HepG2 (cell line): ENCODE data around the gene NAA35.

Experiments used
- CCAR2 ChIP-seq: fragments of 200-400 bp; formaldehyde crosslinking; optimal IDR thresholded peaks from 2 replicates; pipeline ENCODE3; 2018; ENCODE audit warnings: low read depth, mild to moderate bottlenecking, low read length, moderate library complexity
- CREB1 ChIP-seq, 2 experiments: fragments of 450-650 bp in 1 of 2; IDR thresholded peaks; 2 replicates each; pipeline ENCODE4 v1.6.1; 2016 to 2017; ENCODE audit warnings: control low read depth in 1 of 2, mild to moderate bottlenecking in 1 of 2, missing compliant biosample characterization in 1 of 2, missing genetic modification characterization in 1 of 2
- DZIP1 ChIP-seq: sonication (generic); formaldehyde crosslinking; IDR thresholded peaks from 2 replicates; pipeline ENCODE4 v1.5.0; 2020; ENCODE audit warnings: mild to moderate bottlenecking, missing genetic modification reagents
- EP300 ChIP-seq, 3 experiments: sonication (generic) in 1 of 3; formaldehyde crosslinking in 1 of 3; IDR thresholded peaks; 2 replicates each; pipeline versions ENCODE4 v1.5.1 to v1.6.1; 2011 to 2020; ENCODE audit warnings: low read depth in 2 of 3, low read length in 2 of 3, borderline replicate concordance in 1 of 3, improper control_type of control experiment in 1 of 3, mild to moderate bottlenecking in 1 of 3, missing genetic modification reagents in 1 of 3, moderate library complexity in 1 of 3
- JUND ChIP-seq: sonication (generic); formaldehyde crosslinking; IDR thresholded peaks from 2 replicates; pipeline ENCODE4 v1.8.0; 2022; ENCODE audit warnings: mild to moderate bottlenecking, missing genetic modification reagents
- POLR2A ChIP-seq, 2 experiments: IDR thresholded peaks; 2 replicates each; pipeline ENCODE4 v1.6.1; 2011; ENCODE audit warnings: low read depth in 2 of 2, low read length in 2 of 2, mild to moderate bottlenecking in 1 of 2, moderate library complexity in 1 of 2; ENCODE audit not compliant: insufficient read depth in 1 of 2
- SAP130 ChIP-seq: IDR thresholded peaks from 2 replicates; pipeline ENCODE4 v1.6.1; 2016; ENCODE audit warnings: low read depth
- ZNF30 ChIP-seq: sonication (generic); formaldehyde crosslinking; IDR thresholded peaks from 2 replicates; pipeline ENCODE4 v1.5.0; 2020; ENCODE audit warnings: mild to moderate bottlenecking, missing genetic modification reagents
- ZNF790 ChIP-seq: sonication (generic); formaldehyde crosslinking; IDR thresholded peaks from 2 replicates; pipeline ENCODE4 v1.8.0; 2022; ENCODE audit warnings: missing genetic modification reagents, mild to moderate bottlenecking, borderline replicate concordance
- TF ChIP-seq, protein P1 (sequence below): sonication (generic); formaldehyde crosslinking; IDR thresholded peaks from 2 replicates; pipeline ENCODE4 v1.4.0; 2020; ENCODE audit warnings: mild to moderate bottlenecking, missing genetic modification reagents
- TF ChIP-seq, protein P2 (sequence below), 2 experiments: IDR thresholded peaks; 2 replicates each; pipeline ENCODE4 v1.6.1; 2011 to 2012; ENCODE audit warnings: low read length in 2 of 2, borderline replicate concordance in 1 of 2, low read depth in 1 of 2, mild to moderate bottlenecking in 1 of 2, moderate library complexity in 1 of 2
- TF ChIP-seq, protein P3 (sequence below): sonication (generic); formaldehyde crosslinking; IDR thresholded peaks from 2 replicates; pipeline ENCODE4 v1.8.1; 2023; ENCODE audit warnings: mild to moderate bottlenecking, missing genetic modification reagents, borderline replicate concordance

DNA sequence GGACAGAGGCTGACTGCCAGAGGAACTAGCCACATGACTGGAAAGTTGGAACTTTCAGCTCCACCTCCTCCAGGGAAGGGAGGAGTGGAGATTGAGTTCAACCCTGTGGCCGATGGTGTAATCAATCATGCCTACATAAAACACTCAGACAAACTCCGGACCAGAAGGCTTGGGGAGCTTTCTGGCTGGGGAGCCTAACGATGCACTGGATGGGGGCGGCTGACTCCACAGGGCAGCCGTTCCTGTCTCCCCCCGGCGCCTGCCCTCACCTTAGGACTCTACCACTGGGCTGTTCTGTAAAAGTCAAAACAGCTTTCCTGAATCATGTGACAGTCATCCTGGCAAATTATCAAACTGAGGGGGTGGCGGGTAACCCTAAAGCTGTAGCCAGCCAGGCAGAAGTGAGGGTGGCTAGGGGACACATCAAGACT is 100.4 kb downstream of the NAA35 start:
- no peak for TF ChIP-seq CREB1 (IDR thresholded peaks at IDR 0.05)
- no peak for TF ChIP-seq CREB1 (CRISPR knock-in tag; IDR thresholded peaks at IDR 0.05)
- no peak for TF ChIP-seq CCAR2
- TF ChIP-seq, protein P1, sequence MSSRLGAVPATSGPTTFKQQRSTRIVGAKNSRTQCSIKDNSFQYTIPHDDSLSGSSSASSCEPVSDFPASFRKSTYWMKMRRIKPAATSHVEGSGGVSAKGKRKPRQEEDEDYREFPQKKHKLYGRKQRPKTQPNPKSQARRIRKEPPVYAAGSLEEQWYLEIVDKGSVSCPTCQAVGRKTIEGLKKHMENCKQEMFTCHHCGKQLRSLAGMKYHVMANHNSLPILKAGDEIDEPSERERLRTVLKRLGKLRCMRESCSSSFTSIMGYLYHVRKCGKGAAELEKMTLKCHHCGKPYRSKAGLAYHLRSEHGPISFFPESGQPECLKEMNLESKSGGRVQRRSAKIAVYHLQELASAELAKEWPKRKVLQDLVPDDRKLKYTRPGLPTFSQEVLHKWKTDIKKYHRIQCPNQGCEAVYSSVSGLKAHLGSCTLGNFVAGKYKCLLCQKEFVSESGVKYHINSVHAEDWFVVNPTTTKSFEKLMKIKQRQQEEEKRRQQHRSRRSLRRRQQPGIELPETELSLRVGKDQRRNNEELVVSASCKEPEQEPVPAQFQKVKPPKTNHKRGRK = no peak
- TF ChIP-seq ZNF30 (CRISPR knock-in tag) = no peak
- TF ChIP-seq, protein P2, sequence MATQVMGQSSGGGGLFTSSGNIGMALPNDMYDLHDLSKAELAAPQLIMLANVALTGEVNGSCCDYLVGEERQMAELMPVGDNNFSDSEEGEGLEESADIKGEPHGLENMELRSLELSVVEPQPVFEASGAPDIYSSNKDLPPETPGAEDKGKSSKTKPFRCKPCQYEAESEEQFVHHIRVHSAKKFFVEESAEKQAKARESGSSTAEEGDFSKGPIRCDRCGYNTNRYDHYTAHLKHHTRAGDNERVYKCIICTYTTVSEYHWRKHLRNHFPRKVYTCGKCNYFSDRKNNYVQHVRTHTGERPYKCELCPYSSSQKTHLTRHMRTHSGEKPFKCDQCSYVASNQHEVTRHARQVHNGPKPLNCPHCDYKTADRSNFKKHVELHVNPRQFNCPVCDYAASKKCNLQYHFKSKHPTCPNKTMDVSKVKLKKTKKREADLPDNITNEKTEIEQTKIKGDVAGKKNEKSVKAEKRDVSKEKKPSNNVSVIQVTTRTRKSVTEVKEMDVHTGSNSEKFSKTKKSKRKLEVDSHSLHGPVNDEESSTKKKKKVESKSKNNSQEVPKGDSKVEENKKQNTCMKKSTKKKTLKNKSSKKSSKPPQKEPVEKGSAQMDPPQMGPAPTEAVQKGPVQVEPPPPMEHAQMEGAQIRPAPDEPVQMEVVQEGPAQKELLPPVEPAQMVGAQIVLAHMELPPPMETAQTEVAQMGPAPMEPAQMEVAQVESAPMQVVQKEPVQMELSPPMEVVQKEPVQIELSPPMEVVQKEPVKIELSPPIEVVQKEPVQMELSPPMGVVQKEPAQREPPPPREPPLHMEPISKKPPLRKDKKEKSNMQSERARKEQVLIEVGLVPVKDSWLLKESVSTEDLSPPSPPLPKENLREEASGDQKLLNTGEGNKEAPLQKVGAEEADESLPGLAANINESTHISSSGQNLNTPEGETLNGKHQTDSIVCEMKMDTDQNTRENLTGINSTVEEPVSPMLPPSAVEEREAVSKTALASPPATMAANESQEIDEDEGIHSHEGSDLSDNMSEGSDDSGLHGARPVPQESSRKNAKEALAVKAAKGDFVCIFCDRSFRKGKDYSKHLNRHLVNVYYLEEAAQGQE (IDR thresholded peaks at IDR 0.05; ENCODE audit: borderline replicate concordance in 1 of 2, low read depth in 1 of 2, low read length in 2 of 2) = no peak
- TF ChIP-seq JUND = no peak
- no peak for TF ChIP-seq SAP130 (CRISPR knock-in tag)
- no peak for TF ChIP-seq DZIP1 (CRISPR knock-in tag)
- no peak for TF ChIP-seq ZNF790 (CRISPR knock-in tag)
- TF ChIP-seq, protein P3, sequence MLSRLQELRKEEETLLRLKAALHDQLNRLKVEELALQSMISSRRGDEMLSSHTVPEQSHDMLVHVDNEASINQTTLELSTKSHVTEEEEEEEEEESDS = no peak
- TF ChIP-seq POLR2A (IDR thresholded peaks at IDR 0.05; ENCODE audit: insufficient read depth in 1 of 2, low read depth in 2 of 2, low read length in 2 of 2) = no peak
- no peak for TF ChIP-seq EP300 (IDR thresholded peaks at IDR 0.05; ENCODE audit: low read depth in 2 of 2, low read length in 2 of 2)
- TF ChIP-seq EP300 (CRISPR knock-in tag; IDR thresholded peaks at IDR 0.05; ENCODE audit: borderline replicate concordance) = no peak
